ENCODE results near the gene NIPAL1.

GRCh38 chr4:48018112-48018511 lies 1.5 kb downstream of the NIPAL1 start:
- no peak for TF ChIP-seq EP300 (IDR thresholded peaks at IDR 0.05; ENCODE audit: borderline replicate concordance)
- TF ChIP-seq RAD21 (IDR thresholded peaks at IDR 0.05; ENCODE audit: low read depth): no peak
- no peak for TF ChIP-seq NFIC (IDR thresholded peaks at IDR 0.05)
- no peak for TF ChIP-seq FOXM1 (IDR thresholded peaks at IDR 0.05; ENCODE audit: borderline replicate concordance, low read depth)
- TF ChIP-seq, protein P1, sequence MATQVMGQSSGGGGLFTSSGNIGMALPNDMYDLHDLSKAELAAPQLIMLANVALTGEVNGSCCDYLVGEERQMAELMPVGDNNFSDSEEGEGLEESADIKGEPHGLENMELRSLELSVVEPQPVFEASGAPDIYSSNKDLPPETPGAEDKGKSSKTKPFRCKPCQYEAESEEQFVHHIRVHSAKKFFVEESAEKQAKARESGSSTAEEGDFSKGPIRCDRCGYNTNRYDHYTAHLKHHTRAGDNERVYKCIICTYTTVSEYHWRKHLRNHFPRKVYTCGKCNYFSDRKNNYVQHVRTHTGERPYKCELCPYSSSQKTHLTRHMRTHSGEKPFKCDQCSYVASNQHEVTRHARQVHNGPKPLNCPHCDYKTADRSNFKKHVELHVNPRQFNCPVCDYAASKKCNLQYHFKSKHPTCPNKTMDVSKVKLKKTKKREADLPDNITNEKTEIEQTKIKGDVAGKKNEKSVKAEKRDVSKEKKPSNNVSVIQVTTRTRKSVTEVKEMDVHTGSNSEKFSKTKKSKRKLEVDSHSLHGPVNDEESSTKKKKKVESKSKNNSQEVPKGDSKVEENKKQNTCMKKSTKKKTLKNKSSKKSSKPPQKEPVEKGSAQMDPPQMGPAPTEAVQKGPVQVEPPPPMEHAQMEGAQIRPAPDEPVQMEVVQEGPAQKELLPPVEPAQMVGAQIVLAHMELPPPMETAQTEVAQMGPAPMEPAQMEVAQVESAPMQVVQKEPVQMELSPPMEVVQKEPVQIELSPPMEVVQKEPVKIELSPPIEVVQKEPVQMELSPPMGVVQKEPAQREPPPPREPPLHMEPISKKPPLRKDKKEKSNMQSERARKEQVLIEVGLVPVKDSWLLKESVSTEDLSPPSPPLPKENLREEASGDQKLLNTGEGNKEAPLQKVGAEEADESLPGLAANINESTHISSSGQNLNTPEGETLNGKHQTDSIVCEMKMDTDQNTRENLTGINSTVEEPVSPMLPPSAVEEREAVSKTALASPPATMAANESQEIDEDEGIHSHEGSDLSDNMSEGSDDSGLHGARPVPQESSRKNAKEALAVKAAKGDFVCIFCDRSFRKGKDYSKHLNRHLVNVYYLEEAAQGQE (IDR thresholded peaks at IDR 0.05; ENCODE audit: low read depth): no peak
- TF ChIP-seq, protein P2, sequence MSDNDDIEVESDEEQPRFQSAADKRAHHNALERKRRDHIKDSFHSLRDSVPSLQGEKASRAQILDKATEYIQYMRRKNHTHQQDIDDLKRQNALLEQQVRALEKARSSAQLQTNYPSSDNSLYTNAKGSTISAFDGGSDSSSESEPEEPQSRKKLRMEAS (IDR thresholded peaks at IDR 0.05): no peak
- no peak for TF ChIP-seq CEBPB (IDR thresholded peaks at IDR 0.05)
- TF ChIP-seq TEAD4 (IDR thresholded peaks at IDR 0.05): no peak
- TF ChIP-seq YY1 (IDR thresholded peaks at IDR 0.05; ENCODE audit: low read depth): no peak
- TF ChIP-seq ZBTB7A (IDR thresholded peaks at IDR 0.05; ENCODE audit: low read depth): no peak

Data from Ishikawa (cell line).